ENCODE data around the gene GPR152.

The GPR152 gene

GRCh38 chr11:67463680-67464410 is 11.3 kb upstream of the GPR152 start:
- H3K27ac ChIP-seq (ENCODE audit: low read length) = no peak overlapping the region
- peaks cover 9% of the 10 kb centered on the region for H3F3A ChIP-seq (ENCODE audit: insufficient read depth, low read length)
- H3K36me3 ChIP-seq (replicated peaks; ENCODE audit: insufficient read depth, low read length) = no peaks in the 10 kb centered on the region
- DNase-seq = no peak
- no peaks in the 10 kb centered on the region for H4K20me1 ChIP-seq (ENCODE audit: insufficient read depth, low read length)
- peak overlapping the region; percentile 91 for H2AFZ ChIP-seq (ENCODE audit: low read length)
- H3K9ac ChIP-seq (ENCODE audit: low read length) = peak overlapping the region; percentile 65; the same call in 1 of the 2 replicates
- peaks cover 17% of the 10 kb centered on the region for H3K4me1 ChIP-seq (ENCODE audit: low read length)
- no peaks in the 10 kb centered on the region for H3K27me3 ChIP-seq (replicated peaks; ENCODE audit: insufficient read depth, low read length)
- H3K4me2 ChIP-seq (ENCODE audit: low read depth, low read length) = peak overlapping the region; percentile 92
- H3K9me3 ChIP-seq (replicated peaks; ENCODE audit: insufficient read depth, low read length) = no peaks in the 10 kb centered on the region
- TF ChIP-seq EZH2 (optimal IDR thresholded peaks at IDR 0.05; ENCODE audit: low read depth, low read length) = no peak
- no peak for TF ChIP-seq EZH2phosphoT487 (IDR thresholded peaks at IDR 0.05; ENCODE audit: low read length)
- TF ChIP-seq, protein P1, sequence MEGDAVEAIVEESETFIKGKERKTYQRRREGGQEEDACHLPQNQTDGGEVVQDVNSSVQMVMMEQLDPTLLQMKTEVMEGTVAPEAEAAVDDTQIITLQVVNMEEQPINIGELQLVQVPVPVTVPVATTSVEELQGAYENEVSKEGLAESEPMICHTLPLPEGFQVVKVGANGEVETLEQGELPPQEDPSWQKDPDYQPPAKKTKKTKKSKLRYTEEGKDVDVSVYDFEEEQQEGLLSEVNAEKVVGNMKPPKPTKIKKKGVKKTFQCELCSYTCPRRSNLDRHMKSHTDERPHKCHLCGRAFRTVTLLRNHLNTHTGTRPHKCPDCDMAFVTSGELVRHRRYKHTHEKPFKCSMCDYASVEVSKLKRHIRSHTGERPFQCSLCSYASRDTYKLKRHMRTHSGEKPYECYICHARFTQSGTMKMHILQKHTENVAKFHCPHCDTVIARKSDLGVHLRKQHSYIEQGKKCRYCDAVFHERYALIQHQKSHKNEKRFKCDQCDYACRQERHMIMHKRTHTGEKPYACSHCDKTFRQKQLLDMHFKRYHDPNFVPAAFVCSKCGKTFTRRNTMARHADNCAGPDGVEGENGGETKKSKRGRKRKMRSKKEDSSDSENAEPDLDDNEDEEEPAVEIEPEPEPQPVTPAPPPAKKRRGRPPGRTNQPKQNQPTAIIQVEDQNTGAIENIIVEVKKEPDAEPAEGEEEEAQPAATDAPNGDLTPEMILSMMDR (IDR thresholded peaks at IDR 0.05; ENCODE audit: low read length) = no peak
- peaks cover 11% of the 10 kb centered on the region for H3K79me2 ChIP-seq (ENCODE audit: low read length)
- H3K9me2 ChIP-seq (replicated peaks; ENCODE audit: insufficient read depth, low read length) = no peaks in the 10 kb centered on the region
- peak overlapping the region; percentile 63 for H3K4me3 ChIP-seq (ENCODE audit: low read length)

GRCh38 chr11:67463186-67463585 is 10.7 kb upstream of the GPR152 start:
- Histone ChIP-seq H4K20me1 (ENCODE audit: insufficient read depth, low read length) (no peaks in the 10 kb centered on the region), H3K9me2 (replicated peaks; ENCODE audit: insufficient read depth, low read length) (no peaks in the 10 kb centered on the region), H3F3A (ENCODE audit: insufficient read depth, low read length) (peaks cover 9% of the 10 kb centered on the region), H3K9me3 (replicated peaks; ENCODE audit: insufficient read depth, low read length) (no peaks in the 10 kb centered on the region), H2AFZ (ENCODE audit: low read length) (no peak overlapping the region), H3K9ac (ENCODE audit: low read length) (no peak overlapping the region), H3K79me2 (ENCODE audit: low read length) (peaks cover 11% of the 10 kb centered on the region), H3K27me3 (replicated peaks; ENCODE audit: insufficient read depth, low read length) (no peaks in the 10 kb centered on the region), H3K4me3 (ENCODE audit: low read length) (no peak overlapping the region), H3K4me2 (ENCODE audit: low read depth, low read length) (no peak overlapping the region), H3K4me1 (ENCODE audit: low read length) (peaks cover 15% of the 10 kb centered on the region), H3K27ac (ENCODE audit: low read length) (no peak overlapping the region), H3K36me3 (replicated peaks; ENCODE audit: insufficient read depth, low read length) (no peaks in the 10 kb centered on the region)
- no peak for DNase-seq
- TF ChIP-seq EZH2 (optimal IDR thresholded peaks at IDR 0.05; ENCODE audit: low read depth, low read length) (no peak), EZH2phosphoT487 (IDR thresholded peaks at IDR 0.05; ENCODE audit: low read length) (no peak)
- TF ChIP-seq, protein P1 (IDR thresholded peaks at IDR 0.05; ENCODE audit: low read length) = no peak

DNA sequence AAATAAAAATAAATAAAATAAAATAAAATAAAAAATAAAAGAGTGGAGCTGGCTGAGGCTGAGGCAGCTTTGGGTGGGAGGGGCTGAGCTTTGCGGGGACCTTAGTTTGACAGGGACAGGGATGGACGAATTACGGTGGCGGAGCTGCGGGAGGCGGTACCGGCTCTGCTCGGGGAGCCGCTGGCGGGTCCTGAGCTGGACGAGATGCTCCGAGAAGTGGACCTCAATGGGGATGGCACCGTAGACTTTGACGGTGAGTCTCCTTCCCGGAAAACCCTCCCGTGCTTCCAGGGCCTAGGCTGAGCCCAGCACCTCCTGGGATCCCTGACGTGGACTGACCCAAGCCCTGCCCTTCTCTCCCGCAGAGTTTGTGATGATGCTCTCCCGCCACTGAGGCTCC is 5.7 kb upstream of the GPR152 start:
- Histone ChIP-seq H4K20me1 (ENCODE audit: insufficient read depth, low read length) (no peaks in the 10 kb centered on the region), H3K27me3 (replicated peaks; ENCODE audit: insufficient read depth, low read length) (no peaks in the 10 kb centered on the region), H3K9me3 (replicated peaks; ENCODE audit: insufficient read depth, low read length) (no peaks in the 10 kb centered on the region), H3K27ac (ENCODE audit: low read length) (no peak overlapping the region), H3K4me1 (ENCODE audit: low read length) (0 out of 2 replicates have a peak, but pooled peaks cover 5% of the 10 kb centered on the region), H3K4me3 (ENCODE audit: low read length) (no peak overlapping the region), H3K4me2 (ENCODE audit: low read depth, low read length) (no peak overlapping the region), H3F3A (ENCODE audit: insufficient read depth, low read length) (peaks cover 9% of the 10 kb centered on the region), H2AFZ (ENCODE audit: low read length) (no peak overlapping the region), H3K9ac (ENCODE audit: low read length) (no peak overlapping the region), H3K9me2 (replicated peaks; ENCODE audit: insufficient read depth, low read length) (no peaks in the 10 kb centered on the region), H3K79me2 (ENCODE audit: low read length) (no peaks in the 10 kb centered on the region), H3K36me3 (replicated peaks; ENCODE audit: insufficient read depth, low read length) (no peaks in the 10 kb centered on the region)
- TF ChIP-seq EZH2 (optimal IDR thresholded peaks at IDR 0.05; ENCODE audit: low read depth, low read length) (no peak), EZH2phosphoT487 (IDR thresholded peaks at IDR 0.05; ENCODE audit: low read length) (no peak)
- TF ChIP-seq, protein P1 (IDR thresholded peaks at IDR 0.05; ENCODE audit: low read length) = no peak
- DNase-seq = no peak
